TTC549 (cell line): ENCODE results near the gene ELOVL2.
"Not testable (repeated sequence)": the region's sequence is repeated elsewhere in the genome, so short reads cannot be mapped to it uniquely, and the experiment has no call there.

ENCODE experiments used
- FAIRE-seq: peaks from 2 replicates; lab custom pipeline; 2012; peaks lifted over from hg19 to GRCh38; lab: Jason Lieb, UNC

ELOVL2 gene

GRCh38 chr6:11043961-11044711, at the start of gene ELOVL2:
Gene ELOVL2, minus strand, starts transcription at chr6:11044305. Its CDS starts 75 bp downstream, at chr6:11044230.
- FAIRE-seq: no peak

- FAIRE-seq: no peak
These were observed 49.2 kb upstream of the ELOVL2 start for GRCh38 chr6:11093376-11093625.

DNA sequence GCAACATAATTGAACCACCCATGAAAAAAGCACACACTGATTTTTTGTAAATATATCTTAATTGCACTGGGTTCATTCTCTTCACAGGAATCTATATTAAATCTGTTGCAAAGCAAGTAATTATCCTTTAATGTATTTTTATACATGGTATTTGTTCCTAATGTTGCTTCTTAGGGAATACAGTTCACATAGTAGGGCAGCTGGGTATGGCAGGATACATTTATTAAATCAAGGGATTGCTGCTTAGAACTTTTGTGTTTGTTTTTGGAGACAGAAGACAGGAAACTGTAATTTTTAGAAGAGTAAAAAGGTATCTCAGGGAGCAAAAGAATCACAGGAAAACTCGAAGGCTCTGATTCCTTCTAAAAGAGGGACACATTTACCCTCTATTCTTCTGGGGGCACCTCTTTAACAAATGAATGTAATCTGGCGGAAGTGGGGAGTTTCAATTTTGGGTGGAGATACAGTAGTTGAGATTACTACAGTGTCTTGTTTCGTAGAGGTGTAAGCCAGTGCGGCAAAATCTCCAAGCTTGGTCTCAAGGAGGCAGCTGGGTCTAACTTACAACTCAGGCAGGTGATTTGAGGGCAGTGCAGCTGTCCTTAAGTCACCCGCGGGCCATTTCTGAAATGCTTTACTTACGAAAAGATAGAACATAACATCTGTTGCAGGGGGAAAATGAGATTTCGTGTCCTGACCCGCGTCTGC, 48.7 kb upstream of the ELOVL2 start:
- no peak for FAIRE-seq

- not testable (repeated sequence) for FAIRE-seq
These were observed 47.0 kb upstream of the ELOVL2 start for GRCh38 chr6:11091141-11091540.

GRCh38 chr6:11089695-11090094, 45.6 kb upstream of the ELOVL2 start:
- FAIRE-seq: no peak

DNA sequence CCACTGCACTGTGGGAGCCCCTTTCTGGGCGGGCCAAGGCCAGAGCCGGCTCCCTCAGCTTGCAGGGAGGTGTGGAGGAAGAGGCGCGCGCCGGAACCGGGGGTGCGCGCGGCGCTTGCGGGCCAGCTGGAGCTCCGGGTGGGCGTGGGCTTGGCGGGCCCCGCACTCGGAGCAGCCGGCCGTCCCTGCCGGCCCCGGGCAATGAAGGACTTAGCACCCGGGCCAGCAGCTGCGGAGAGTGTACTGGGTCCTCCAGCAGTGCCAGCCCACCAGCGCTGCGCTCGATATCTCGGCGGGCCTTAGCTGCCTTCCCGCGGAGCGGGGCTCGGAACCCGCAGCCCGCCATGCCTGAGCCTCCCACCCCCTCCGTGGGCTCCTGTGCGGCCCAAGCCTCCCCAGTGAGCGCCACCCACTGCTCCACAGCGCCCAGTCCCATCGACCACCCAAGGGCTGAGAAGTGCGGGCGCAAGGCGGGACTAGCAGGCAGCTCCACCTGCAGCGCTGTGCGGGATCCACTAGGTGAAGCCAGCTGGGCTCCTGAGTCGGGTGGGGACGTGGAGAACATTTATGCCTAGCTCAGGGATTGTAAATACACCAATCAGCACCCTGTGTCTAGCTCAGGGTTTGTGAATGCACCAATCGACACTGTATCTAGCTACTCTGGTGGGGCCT, 43.2 kb upstream of the ELOVL2 start:
- FAIRE-seq: not testable (repeated sequence)

DNA sequence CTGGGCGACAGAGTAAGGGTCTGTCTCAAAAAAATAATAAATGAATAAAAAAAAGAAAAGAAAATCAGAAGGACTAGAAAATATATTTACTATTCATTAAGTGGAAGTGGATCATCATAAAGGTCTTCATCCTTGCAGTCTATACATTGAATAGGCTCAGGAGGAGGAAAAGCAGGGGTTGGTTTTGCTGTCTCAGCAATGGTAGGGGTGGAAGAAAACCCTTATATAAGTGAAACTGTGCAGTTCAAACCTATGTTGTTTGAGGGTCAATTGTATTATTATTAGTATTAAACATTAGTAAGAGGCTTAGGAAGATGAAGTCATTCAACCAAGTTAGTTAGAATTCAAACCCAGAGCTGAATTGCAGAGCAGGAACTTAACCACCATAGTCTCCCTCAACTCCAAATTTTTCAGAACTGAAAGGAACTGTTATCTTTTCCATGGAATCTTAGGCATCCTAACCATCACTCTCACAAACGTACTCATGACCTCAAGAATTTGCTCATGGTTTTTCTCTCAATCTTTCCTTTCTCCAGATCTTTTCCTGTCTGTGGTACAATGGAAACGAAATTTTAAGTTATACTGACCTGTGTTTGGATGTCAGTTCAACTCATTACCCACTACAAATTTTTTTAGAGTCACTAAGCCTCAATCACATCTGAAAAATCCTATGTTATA, 41.8 kb upstream of the ELOVL2 start:
- FAIRE-seq: no peak

- FAIRE-seq: no peak
These were observed 39.9 kb upstream of the ELOVL2 start for GRCh38 chr6:11083956-11084355.

DNA sequence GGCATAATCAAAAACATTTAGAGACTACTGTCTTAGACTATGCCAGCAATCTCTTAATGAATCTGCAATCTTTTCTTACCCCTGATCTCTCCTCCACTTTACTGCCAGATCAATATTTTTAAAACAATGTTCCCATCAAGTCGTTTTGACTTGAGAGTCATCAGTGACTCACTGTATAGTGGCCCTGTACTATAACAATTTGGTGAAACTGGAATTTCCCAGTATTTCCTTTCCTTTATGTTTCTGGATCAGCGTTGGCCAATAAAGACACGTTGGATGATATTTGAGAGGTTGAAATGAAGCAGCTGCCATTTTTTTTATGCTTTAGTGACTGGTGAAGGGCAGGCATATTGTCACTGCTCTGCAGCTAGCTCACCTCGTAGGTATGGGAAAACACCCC, 39.4 kb upstream of the ELOVL2 start:
- FAIRE-seq: no peak

- FAIRE-seq: no peak
These were observed 36.2 kb upstream of the ELOVL2 start for GRCh38 chr6:11080296-11080695.

GRCh38 chr6:11078266-11078665, 34.2 kb upstream of the ELOVL2 start:
- no peak for FAIRE-seq

DNA sequence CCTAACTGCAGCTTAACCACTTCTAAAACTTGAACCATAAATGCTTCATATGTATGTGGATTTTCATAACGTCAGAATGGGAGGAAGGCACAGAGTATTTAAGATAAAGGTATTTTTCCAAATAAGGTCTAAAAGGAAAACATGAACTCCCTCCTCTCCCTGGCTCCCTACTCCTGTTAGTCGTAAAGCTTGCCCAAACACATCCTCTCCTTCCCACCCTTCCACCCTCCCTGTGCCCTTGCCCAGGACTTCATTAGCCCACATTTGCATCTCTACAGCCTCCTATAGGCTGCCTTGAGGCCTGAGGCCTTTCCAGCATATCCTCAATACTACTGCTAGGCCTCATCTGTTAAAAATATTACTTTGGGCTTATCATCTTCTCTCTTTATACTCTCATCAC, 32.4 kb upstream of the ELOVL2 start:
- no peak for FAIRE-seq

DNA sequence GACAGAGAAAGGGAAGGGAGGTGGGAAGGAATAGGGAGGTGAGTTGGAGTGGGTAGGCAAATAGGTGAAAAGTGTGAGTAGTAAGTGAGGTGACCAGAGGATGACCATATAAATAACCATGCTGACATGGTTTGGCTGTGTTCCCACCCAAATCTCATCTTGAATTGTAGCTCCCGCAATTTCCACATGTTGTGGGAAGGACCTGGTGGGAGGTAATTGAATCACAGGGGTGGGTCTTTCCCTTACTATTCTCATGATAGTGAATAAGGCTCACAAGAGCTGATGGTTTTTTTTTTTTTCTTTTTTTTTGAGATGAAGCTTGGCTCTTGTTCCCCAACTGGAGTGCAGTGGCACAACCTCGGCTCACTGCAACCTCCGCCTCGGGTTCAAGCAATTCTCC, 28.0 kb upstream of the ELOVL2 start:
- no peak for FAIRE-seq

- FAIRE-seq: no peak
These were observed 25.7 kb upstream of the ELOVL2 start for GRCh38 chr6:11069760-11070159.

DNA sequence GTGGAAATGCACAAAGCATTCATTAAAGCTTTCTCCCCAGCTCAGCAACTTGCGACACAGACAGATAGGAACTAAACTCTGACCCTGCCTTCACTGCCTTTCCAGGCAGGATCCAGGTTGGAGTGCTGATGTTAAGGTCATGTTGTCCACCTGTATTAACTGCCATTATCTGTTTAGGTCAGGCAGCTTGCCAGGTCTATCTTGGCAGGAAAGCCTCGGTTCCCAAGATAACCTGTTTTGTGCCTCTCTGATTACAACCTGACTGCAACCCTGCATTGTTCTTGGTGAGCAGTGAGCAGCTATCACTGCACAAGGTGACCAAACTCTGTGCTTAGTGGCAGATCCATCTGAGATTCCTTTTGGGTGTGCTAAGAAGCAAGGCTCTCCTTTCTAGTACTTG, 23.2 kb upstream of the ELOVL2 start:
- FAIRE-seq: no peak

- FAIRE-seq: no peak
These were observed 22.6 kb upstream of the ELOVL2 start for GRCh38 chr6:11066505-11067347.

- no peak for FAIRE-seq
These were observed 21.5 kb upstream of the ELOVL2 start for GRCh38 chr6:11065436-11066202.

- FAIRE-seq: no peak
These were observed 20.7 kb upstream of the ELOVL2 start for GRCh38 chr6:11064836-11065235.

- FAIRE-seq: no peak
These were observed 18.6 kb upstream of the ELOVL2 start for GRCh38 chr6:11062715-11063114.

DNA sequence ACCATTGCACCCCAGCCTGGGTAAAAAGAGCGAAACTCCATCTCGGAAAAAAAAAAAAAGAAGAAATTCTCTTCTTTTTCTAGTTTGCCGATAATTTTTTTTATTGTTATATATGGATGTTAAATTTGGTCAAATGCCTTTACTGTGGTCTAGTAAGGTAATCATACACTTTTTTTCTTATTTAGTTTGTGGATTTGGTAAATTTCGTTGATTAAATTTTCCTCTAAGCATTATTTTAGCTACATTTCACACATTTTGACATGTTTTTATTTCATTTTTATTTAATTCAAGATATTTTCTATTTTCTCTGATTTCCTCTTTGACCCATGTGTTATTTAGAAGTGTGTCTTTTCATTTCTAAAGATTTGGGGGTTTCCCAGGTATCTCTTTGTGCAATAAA, 18.0 kb upstream of the ELOVL2 start:
- no peak for FAIRE-seq

- FAIRE-seq: no peak
These were observed 14.3 kb upstream of the ELOVL2 start for GRCh38 chr6:11058406-11058805.
